ENCODE results near the gene OTULIN.

Gene OTULIN

DNA sequence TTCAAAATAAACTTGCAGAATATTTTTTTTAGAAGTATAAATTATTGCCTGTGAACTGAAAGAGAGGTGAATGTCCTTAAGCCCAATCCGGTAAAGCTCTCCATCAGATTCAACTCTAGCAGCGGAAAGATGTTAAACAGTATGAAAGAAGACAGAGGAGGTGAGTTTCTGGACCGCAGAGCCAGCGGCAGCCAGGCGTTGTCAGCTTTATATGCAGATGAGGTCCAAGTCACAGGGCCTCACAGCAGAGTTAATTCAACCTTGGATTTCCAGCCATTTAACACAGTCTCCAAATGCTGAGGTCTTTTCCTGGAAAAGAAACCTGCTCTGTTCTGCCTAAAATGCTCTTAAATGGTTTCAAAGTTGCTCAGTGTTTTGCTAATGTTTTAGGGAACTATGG, 75.5 kb downstream of the OTULIN start:
- no peak for DNase-seq (ENCODE audit: low read depth, low spot score)
- TF ChIP-seq, protein P1, sequence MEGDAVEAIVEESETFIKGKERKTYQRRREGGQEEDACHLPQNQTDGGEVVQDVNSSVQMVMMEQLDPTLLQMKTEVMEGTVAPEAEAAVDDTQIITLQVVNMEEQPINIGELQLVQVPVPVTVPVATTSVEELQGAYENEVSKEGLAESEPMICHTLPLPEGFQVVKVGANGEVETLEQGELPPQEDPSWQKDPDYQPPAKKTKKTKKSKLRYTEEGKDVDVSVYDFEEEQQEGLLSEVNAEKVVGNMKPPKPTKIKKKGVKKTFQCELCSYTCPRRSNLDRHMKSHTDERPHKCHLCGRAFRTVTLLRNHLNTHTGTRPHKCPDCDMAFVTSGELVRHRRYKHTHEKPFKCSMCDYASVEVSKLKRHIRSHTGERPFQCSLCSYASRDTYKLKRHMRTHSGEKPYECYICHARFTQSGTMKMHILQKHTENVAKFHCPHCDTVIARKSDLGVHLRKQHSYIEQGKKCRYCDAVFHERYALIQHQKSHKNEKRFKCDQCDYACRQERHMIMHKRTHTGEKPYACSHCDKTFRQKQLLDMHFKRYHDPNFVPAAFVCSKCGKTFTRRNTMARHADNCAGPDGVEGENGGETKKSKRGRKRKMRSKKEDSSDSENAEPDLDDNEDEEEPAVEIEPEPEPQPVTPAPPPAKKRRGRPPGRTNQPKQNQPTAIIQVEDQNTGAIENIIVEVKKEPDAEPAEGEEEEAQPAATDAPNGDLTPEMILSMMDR (IDR thresholded peaks at IDR 0.05; ENCODE audit: low read depth, low read length), result no peak
- in situ Hi-C loops (cut with HindIII; ENCODE audit: low sequenced_read_pairs), result no loop called here
- H3K4me3 ChIP-seq (ENCODE audit: low read depth, low read length), result no peak overlapping the region

DNA sequence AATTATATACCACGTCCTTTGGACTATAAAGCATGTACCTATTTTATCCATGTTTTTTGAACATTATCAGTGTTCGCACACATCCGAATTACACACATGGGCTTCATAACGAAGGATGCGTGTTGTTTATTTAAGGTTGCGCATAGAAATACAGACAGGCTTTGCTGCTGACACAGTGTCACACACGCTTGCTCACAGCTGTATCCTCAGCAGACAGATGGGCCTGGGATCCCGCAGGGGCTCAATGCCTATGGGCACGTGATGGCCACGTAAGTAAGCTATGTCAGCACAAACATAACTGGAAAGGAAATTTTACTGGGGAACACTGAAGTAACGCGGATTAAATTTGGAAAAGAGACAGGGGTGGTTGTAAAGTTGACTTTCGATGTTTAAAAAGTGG, 76.6 kb downstream of the OTULIN start:
- in situ Hi-C loops (cut with HindIII; ENCODE audit: low sequenced_read_pairs), result no loop called here
- H3K4me3 ChIP-seq (ENCODE audit: low read depth, low read length), result no peak overlapping the region
- TF ChIP-seq, protein P1 (IDR thresholded peaks at IDR 0.05; ENCODE audit: low read depth, low read length), result no peak
- DNase-seq (ENCODE audit: low read depth, low spot score), result no peak

DNA sequence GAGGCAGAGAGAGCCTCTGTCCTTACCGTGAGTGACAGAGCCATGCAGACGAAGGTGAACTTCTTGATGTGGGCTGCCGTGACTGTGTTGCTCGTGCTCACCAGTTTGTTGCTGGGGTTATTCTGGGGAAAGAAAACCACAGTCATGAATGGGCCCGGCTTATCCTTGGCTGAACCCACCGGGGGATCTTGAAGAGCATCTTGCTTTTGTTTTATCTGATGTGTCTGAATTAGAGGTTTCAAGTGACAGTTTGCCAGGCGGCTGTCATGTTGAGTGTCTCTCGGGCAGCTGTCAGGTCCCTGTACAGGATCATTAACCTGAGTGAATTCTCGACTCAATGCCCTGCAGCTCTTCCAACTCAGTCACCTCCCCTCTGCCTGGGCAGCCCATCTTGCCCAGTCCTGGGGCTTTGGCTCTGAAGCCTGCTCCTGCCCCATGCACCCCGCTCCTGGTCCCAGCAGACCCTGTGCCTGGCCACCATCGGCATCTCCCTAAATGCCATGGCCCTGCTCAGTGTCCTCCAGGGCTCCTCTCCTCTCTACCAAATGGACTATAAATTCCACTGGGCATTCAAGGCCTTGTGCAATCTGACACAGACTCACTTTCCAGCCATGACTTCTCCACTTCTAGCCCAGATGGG, 77.4 kb downstream of the OTULIN start:
- TF ChIP-seq, protein P1 (IDR thresholded peaks at IDR 0.05; ENCODE audit: low read depth, low read length), result no peak
- no peak overlapping the region for H3K4me3 ChIP-seq (ENCODE audit: low read depth, low read length)
- in situ Hi-C loops (cut with HindIII; ENCODE audit: low sequenced_read_pairs), result no loop called here
- DNase-seq (ENCODE audit: low read depth, low spot score), result no peak

DNA sequence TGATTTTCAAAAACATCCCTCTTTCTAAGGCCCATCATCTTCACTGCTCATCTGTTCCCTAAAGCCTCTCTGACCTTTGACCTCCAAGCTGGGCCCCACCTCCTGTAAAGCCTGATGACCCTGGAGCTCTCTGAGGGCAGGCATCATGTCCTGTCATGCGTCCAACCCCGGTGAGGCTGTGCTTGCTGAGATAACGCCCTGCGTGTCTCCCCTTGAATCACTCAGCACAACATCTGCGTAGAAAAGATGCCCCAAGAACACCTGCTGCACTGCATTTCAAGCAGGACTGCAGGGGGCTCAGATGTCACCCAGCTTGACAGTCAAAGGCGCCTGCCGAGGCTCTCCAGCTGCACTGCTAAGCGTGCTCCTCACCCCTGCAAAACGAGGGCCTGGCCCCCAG, 78.0 kb downstream of the OTULIN start:
- no peak for DNase-seq (ENCODE audit: low read depth, low spot score)
- TF ChIP-seq, protein P1 (IDR thresholded peaks at IDR 0.05; ENCODE audit: low read depth, low read length), result no peak
- in situ Hi-C loops (cut with HindIII; ENCODE audit: low sequenced_read_pairs), result no loop called here
- no peak overlapping the region for H3K4me3 ChIP-seq (ENCODE audit: low read depth, low read length)

DNA sequence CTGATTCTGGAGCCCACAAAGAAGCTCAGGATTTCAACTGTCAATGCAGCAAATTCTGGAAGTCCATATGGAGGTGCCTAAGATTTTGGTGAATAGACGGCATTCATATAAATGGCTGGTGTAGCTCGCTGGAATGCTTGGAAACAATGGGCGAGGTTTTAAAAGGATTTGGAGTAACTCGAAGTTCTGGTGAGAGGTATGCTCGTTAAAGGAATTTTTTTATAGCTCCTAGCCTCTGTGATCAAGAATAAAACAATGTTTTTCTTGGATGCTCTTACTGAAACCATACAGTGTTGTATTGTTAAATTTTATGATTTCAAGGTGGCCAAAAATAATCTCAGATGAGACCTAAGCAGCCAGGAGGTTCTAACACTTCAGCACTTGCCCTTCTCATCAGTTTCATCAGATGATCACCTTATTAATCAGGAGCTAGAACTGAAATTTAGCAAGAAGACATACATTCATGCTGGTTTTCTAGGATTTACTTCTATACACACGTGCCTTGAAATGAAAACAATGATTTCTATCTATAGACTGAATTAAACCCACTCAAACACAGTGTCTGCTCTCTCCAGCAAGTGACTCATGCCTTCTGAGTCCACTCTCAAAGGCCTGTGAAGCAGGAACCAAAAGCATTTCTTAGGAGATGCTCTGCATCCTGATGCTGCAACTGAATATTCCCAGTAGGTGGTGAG, 79.2 kb downstream of the OTULIN start:
- in situ Hi-C loops (cut with HindIII; ENCODE audit: low sequenced_read_pairs), result no loop called here
- H3K4me3 ChIP-seq (ENCODE audit: low read depth, low read length), result no peak overlapping the region
- TF ChIP-seq, protein P1 (IDR thresholded peaks at IDR 0.05; ENCODE audit: low read depth, low read length), result no peak
- peak; percentile 76 for DNase-seq (ENCODE audit: low read depth, low spot score)

DNA sequence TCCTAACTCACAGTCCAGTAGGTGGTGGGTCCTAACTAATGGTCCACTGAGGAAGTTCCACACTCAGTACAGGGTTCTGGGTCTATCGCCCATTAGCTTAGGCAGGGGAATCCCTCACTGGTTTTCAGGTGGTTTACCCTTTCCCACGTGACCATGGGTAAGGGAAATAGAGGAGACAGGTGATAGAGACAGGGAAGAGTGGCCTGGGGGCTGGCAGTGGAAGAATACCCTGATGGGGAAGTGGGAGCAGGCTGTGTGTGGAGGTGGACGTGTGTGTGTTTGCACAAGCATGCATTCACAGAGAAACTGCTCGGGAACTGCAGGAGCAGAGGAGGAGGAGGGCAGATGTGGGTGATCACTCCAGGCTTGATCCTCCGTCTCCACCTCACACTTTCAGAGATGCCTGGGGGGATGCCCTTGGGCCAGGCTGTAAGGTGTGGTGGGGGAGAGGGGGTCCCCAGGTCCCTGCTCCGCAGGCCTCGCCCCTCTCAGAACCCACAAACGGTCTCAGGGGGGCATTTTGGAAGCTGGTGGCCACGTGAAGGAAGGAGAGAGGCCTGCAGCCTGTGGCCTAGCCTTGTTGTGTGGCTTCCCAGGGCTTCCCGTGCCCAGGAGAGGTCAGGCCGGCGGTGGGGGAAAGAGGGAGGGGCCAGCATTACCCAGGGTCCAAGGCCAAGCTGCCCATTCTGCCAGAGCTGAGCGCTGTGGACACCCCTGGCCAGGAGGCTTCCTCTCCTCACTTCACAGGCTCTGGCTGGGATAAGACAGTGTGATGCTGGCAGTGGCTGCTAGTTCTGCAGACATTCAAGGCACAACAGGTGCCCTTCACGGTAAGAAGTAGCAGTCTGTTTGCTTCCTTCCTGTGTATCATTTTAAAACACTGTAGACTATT, 80.0 kb downstream of the OTULIN start:
- in situ Hi-C loops (cut with HindIII; ENCODE audit: low sequenced_read_pairs), result no loop called here
- TF ChIP-seq, protein P1 (IDR thresholded peaks at IDR 0.05; ENCODE audit: low read depth, low read length), result no peak
- no peak for DNase-seq (ENCODE audit: low read depth, low spot score)
- no peak overlapping the region for H3K4me3 ChIP-seq (ENCODE audit: low read depth, low read length)

Measured in astrocyte of the spinal cord (primary cell).